HCT116 (cell line): Measurements from ENCODE around the gene CAMK2G.

Source experiments
- FOSL1 ChIP-seq: IDR thresholded peaks from 2 replicates; pipeline ENCODE4 v1.6.1; 2012; ENCODE audit warnings: low read depth
- ZNF274 ChIP-seq: fragments of 200-500 bp; sonication (Bioruptor generic); IDR thresholded peaks from 2 replicates; pipeline ENCODE4 v1.6.1; 2014; ENCODE audit warnings: mild to moderate bottlenecking, low read depth, low read length, inconsistent platforms
- TF ChIP-seq, protein P1 (sequence below), 3 experiments: fragments of 200-600 bp in 1 of 3; sonication (generic) in 1 of 3; IDR thresholded peaks in 2 of 3; conservative IDR thresholded peaks in 1 of 3; 2 replicates each; pipeline ENCODE4 v1.5.1; 2012 to 2017; ENCODE audit warnings: low read depth in 2 of 3, low read length in 2 of 3, antibody characterized with exemption in 1 of 3, borderline replicate concordance in 1 of 3, control low read depth in 1 of 3, mild to moderate bottlenecking in 1 of 3, mixed read lengths in 1 of 3, mixed run types in 1 of 3, moderate library complexity in 1 of 3; ENCODE audit not compliant: insufficient read depth in 1 of 3

DNA sequence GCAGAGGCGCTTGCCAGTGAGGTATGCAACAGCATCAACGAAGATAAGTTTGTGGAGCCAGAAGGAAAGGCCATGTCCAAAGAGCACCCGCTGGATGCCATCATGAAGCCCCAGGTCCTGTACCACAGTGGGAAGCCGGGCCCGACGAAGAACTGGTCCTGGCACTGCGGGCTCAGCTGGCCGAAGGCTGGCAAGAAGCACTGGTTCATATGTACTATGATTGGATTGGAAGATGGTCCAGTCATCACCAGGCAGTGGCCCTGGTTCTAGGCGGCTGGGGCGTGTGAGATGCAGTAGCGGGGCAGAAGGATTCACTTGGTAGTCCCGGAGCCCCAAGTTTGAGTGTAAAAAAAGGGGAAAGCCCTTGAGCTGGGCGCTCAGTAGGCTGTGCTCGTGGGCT lies 66.9 kb downstream of the CAMK2G start:
- TF ChIP-seq, protein P1, sequence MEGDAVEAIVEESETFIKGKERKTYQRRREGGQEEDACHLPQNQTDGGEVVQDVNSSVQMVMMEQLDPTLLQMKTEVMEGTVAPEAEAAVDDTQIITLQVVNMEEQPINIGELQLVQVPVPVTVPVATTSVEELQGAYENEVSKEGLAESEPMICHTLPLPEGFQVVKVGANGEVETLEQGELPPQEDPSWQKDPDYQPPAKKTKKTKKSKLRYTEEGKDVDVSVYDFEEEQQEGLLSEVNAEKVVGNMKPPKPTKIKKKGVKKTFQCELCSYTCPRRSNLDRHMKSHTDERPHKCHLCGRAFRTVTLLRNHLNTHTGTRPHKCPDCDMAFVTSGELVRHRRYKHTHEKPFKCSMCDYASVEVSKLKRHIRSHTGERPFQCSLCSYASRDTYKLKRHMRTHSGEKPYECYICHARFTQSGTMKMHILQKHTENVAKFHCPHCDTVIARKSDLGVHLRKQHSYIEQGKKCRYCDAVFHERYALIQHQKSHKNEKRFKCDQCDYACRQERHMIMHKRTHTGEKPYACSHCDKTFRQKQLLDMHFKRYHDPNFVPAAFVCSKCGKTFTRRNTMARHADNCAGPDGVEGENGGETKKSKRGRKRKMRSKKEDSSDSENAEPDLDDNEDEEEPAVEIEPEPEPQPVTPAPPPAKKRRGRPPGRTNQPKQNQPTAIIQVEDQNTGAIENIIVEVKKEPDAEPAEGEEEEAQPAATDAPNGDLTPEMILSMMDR (IDR thresholded peaks at IDR 0.05 in 2 of 3, conservative IDR thresholded peaks at IDR 0.05 in 1 of 3; ENCODE audit: borderline replicate concordance in 1 of 3, insufficient read depth in 1 of 3, low read depth in 2 of 3, low read length in 2 of 3): no peak
- TF ChIP-seq ZNF274: no peak
- no peak for TF ChIP-seq FOSL1
